BE2C (cell line): ENCODE data around the gene MYB.

Experiments
- DNase-seq: peaks from one replicate; pipeline ENCODE4 v3.0.0-alpha.2; 2020
- H3K27me3 ChIP-seq: fragments of 250-450 bp; sonication (Bioruptor Pico); 2 replicates; pipeline ENCODE4 v1.5.1; 2020; ENCODE audit warnings: mild to moderate bottlenecking
- H3K36me3 ChIP-seq: fragments of 250-450 bp; sonication (Bioruptor Pico); 2 replicates; pipeline ENCODE4 v1.5.1; 2020; ENCODE audit warnings: mild to moderate bottlenecking
- H3K4me1 ChIP-seq: fragments of 250-450 bp; sonication (Bioruptor Pico); 2 replicates; pipeline ENCODE4 v1.5.1; 2020
- H3K4me3 ChIP-seq: 2 replicates; pipeline ENCODE4 v1.5.1; 2011; ENCODE audit warnings: low read depth, low read length
- H3K9me3 ChIP-seq: fragments of 250-450 bp; sonication (Bioruptor Pico); 2 replicates; pipeline ENCODE4 v1.5.1; 2020
- CTCF ChIP-seq: IDR thresholded peaks from 2 replicates; pipeline ENCODE4 v1.5.1; 2012; ENCODE audit warnings: mild to moderate bottlenecking, low read depth, low read length

MYB gene

GRCh38 chr6:135234492-135234780 is 53.3 kb downstream of the MYB start:
- Histone ChIP-seq H3K27me3 (no peaks in the 10 kb centered on the region), H3K36me3 (no peaks in the 10 kb centered on the region), H3K4me3 (no peak overlapping the region), H3K9me3 (no peaks in the 10 kb centered on the region), H3K4me1 (no peaks in the 10 kb centered on the region)
- DNase-seq, result no peak
- no peak for TF ChIP-seq CTCF

GRCh38 chr6:135235716-135236115 is 54.6 kb downstream of the MYB start:
- no peaks in the 10 kb centered on the region for H3K27me3 ChIP-seq
- H3K4me1 ChIP-seq, result no peaks in the 10 kb centered on the region
- no peak for TF ChIP-seq CTCF

DNA sequence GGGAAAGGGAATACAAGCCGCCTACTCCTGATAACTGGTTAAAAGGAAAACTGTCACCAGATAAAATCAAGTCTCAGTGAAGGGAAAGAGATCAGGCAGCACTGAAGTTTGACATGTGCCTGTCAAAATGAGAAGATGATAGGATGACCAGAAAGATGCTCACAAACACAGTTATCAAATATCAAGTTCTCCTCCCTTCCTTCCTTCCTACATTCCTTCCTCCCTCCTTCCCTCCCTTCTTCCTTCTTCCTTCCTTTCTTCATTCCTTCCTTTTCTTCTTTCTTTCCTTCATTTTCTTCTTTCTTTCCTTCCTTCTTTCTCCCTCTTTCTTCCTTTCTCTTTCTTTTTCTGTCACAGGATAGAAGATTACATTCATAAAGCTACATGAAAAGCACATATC is 55.2 kb downstream of the MYB start:
- no peak for TF ChIP-seq CTCF
- DNase-seq, result no peak

More at GRCh38 chr6:135235716-135236115, 54.6 kb downstream of the MYB start:
- H3K36me3 ChIP-seq, result no peaks in the 10 kb centered on the region
- DNase-seq, result no peak
- H3K9me3 ChIP-seq, result no peaks in the 10 kb centered on the region
- H3K4me3 ChIP-seq, result no peak overlapping the region

DNA sequence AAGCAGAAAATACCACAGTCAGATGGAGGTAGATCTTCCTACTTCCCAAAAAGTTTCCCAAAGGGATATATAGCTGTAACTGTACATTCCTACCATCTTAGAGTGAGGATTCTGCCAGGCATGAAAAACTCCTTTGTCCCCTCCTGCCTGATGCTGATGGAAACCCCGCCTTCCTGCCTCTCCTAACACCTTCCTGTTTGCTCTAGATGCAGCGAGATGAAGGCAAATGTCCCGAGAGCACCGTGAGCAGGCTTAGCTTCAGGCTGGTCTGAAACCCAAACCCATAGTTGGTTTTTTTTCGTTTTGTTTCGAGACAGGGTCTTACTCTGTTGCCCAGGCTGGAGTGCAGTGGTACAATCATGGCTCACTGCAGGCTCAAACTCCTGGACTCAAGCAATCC is 55.6 kb downstream of the MYB start:
- no peak for DNase-seq
- TF ChIP-seq CTCF, result no peak
- H3K27me3 ChIP-seq, result no peaks in the 10 kb centered on the region

More for the DNA sequence above, 55.2 kb downstream of the MYB start:
- Histone ChIP-seq H3K4me3 (no peak overlapping the region), H3K9me3 (no peaks in the 10 kb centered on the region), H3K4me1 (no peaks in the 10 kb centered on the region), H3K36me3 (no peaks in the 10 kb centered on the region), H3K27me3 (no peaks in the 10 kb centered on the region)

DNA sequence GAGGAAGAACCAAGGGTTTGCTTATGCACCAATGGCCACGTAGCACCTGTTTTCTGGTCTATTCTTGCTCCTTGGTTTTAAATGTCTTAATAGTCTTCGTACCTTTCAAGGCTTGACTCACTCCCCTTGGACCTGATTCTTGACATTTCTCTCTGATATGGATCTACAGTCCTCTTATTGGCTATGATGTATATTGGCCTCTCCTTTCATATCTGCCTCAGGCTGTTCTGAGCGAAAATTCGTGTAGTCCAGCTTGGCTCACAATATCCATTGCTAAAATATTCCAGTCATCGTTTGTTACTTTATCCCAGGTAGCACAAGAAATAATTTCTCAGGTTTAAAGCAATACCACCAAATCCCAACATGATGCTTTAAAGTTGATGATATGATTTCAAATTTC is 59.6 kb downstream of the MYB start:
- no peaks in the 10 kb centered on the region for H3K27me3 ChIP-seq
- no peak for TF ChIP-seq CTCF

More for the DNA sequence above, 55.6 kb downstream of the MYB start:
- Histone ChIP-seq H3K4me3 (no peak overlapping the region), H3K4me1 (no peaks in the 10 kb centered on the region), H3K9me3 (no peaks in the 10 kb centered on the region), H3K36me3 (no peaks in the 10 kb centered on the region)

DNA sequence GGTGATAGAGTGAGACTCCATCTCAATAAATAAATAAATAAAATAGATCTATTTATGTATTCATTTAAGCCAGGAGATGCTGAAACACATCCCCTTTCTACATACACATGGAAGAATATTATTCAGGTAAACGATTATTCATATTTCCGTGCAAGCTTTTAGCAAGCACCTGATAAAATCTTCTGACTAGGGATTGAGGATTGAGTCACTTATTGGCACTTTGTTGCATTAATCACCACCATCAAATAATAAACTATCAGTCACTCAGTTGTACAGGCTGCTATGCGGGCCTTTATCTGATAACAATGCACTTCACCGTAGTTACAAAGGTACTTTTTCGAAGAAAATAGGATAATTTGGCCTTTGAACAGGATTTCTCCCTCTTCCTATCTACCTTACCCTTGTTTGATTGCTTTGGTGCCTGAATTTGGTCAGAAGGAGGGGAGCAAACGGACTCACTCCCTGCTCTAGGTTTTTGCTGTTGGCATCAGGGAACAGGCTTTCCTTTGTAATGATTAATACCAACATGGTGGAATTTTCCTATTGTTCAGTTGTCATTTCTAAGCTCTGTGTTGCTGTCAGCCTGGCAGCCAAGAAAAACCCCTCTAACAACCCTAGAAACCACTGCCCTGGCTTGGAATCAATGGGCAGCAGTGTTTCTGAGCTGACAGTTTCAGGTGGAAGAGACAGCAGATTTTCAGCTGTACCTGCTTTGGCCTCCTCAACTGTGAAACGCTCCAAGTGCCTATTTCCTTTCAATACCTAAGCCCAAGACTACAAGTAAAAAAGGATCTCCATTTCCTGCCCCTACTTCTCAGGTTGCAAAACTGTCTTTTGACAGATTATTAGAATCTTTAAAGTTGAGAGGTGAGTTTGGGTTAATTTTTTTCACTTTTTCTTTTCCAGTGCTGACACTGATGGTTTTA is 63.0 kb downstream of the MYB start:
- TF ChIP-seq CTCF, result no peak
- DNase-seq, result no peak
- Histone ChIP-seq H3K27me3 (no peaks in the 10 kb centered on the region), H3K9me3 (no peaks in the 10 kb centered on the region), H3K4me3 (no peak overlapping the region), H3K4me1 (no peaks in the 10 kb centered on the region), H3K36me3 (no peaks in the 10 kb centered on the region)

More for the DNA sequence above, 59.6 kb downstream of the MYB start:
- Histone ChIP-seq H3K36me3 (no peaks in the 10 kb centered on the region), H3K9me3 (no peaks in the 10 kb centered on the region), H3K4me1 (no peaks in the 10 kb centered on the region), H3K4me3 (no peak overlapping the region)
- DNase-seq, result no peak
